Neural crest cell (in vitro differentiated cells): ENCODE data around the gene QPCT. TPM values are rescaled to one million over a fixed set of nuclear protein-coding genes. Genes with fewer than 3 reads are reported as not detected.

ENCODE experiments used
- DNase-seq: peaks from one replicate; pipeline ENCODE4 v3.0.0; 2021; ENCODE audit warnings: low read depth, mixed read lengths, low spot score
- H3K27ac Mint-ChIP-seq: one replicate; pipeline ENCODE4 v1.8.0; 2021; ENCODE audit warnings: mild to moderate bottlenecking, mixed read lengths; ENCODE audit not compliant: unreplicated experiment
- H3K27me3 Mint-ChIP-seq: 2 replicates; pipeline ENCODE4 v1.8.0; 2021; ENCODE audit warnings: low read depth, mild to moderate bottlenecking, mixed read lengths
- H3K36me3 Mint-ChIP-seq: 2 replicates; pipeline ENCODE4 v1.8.0; 2021; ENCODE audit warnings: low read depth, mild to moderate bottlenecking, mixed read lengths
- H3K4me1 Mint-ChIP-seq: 2 replicates; pipeline ENCODE4 v1.8.0; 2021; ENCODE audit warnings: mixed read lengths
- H3K4me3 Mint-ChIP-seq: one replicate; pipeline ENCODE4 v1.8.0; 2021; ENCODE audit warnings: mild to moderate bottlenecking, mixed read lengths
- H3K9me3 Mint-ChIP-seq: 2 replicates; pipeline ENCODE4 v1.8.0; 2021; ENCODE audit warnings: mixed read lengths
- total RNA-seq: library from RNA; stranded (reverse); gene quantifications from 2 replicates; pipeline ENCODE4 v1.2.1, GENCODE V29; 2021
- TF ChIP-seq, protein P1 (sequence below): fragments of 200-600 bp; sonication (generic); conservative IDR thresholded peaks from 2 replicates; pipeline ENCODE4 v1.5.0; 2021; ENCODE audit warnings: antibody characterized with exemption, mild to moderate bottlenecking

The QPCT gene
- total RNA-seq, 1 donor from 2014 or later, result not detected

DNA sequence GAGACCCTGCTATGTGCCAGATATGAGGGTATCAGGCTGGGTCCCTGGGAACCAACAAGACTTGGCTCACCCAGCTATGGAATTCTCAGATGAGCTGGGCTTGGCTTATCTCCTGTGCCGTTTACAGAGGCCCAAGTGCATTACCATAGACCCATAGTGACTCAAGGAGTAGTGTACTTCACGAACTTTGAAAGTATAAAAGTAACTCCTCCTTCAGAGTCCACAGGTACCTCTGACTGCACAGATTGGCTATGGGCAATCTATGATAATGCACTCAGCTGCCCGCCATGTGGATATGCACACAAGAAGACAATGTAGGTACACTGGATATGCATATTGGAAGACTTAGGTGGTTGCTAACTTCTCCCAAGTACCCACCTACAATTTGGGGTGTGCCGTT, 78.4 kb downstream of the QPCT start:
- TF ChIP-seq, protein P1, sequence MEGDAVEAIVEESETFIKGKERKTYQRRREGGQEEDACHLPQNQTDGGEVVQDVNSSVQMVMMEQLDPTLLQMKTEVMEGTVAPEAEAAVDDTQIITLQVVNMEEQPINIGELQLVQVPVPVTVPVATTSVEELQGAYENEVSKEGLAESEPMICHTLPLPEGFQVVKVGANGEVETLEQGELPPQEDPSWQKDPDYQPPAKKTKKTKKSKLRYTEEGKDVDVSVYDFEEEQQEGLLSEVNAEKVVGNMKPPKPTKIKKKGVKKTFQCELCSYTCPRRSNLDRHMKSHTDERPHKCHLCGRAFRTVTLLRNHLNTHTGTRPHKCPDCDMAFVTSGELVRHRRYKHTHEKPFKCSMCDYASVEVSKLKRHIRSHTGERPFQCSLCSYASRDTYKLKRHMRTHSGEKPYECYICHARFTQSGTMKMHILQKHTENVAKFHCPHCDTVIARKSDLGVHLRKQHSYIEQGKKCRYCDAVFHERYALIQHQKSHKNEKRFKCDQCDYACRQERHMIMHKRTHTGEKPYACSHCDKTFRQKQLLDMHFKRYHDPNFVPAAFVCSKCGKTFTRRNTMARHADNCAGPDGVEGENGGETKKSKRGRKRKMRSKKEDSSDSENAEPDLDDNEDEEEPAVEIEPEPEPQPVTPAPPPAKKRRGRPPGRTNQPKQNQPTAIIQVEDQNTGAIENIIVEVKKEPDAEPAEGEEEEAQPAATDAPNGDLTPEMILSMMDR, result no peak
- H3K27me3 Mint-ChIP-seq, result peaks cover 72% of the 10 kb centered on the region
- peaks cover 9% of the 10 kb centered on the region for H3K4me1 Mint-ChIP-seq
- H3K9me3 Mint-ChIP-seq, result no peaks in the 10 kb centered on the region
- no peak overlapping the region for H3K27ac Mint-ChIP-seq
- no peak for DNase-seq
- no peaks in the 10 kb centered on the region for H3K36me3 Mint-ChIP-seq
- no peak overlapping the region for H3K4me3 Mint-ChIP-seq

Other genes with a start within 250 kb of the QPCT start
- 34.1 and 37.3 TPM in 2 replicates for gene EIF2AK2, start 187.7 kb upstream of the QPCT start, total RNA-seq
- not detected in 2 replicates for gene SULT6B1, start 156.0 kb upstream of the QPCT start, total RNA-seq
- not detected in 2 replicates for gene CEBPZOS, start 148.1 kb upstream of the QPCT start, total RNA-seq
- gene CEBPZ, start 113.0 kb upstream of the QPCT start, total RNA-seq, result 55.0 and 60.4 TPM in 2 replicates
- gene NDUFAF7, start 113.0 kb upstream of the QPCT start, total RNA-seq, result 21.9 and 25.1 TPM in 2 replicates
- gene PRKD3, start 19.8 kb upstream of the QPCT start, total RNA-seq, result 62.6 and 68.3 TPM in 2 replicates